ENCODE results near the gene WWC2. TPM values are rescaled to one million over a fixed set of nuclear protein-coding genes. Genes with fewer than 3 reads are reported as not detected.

Gene WWC2
- total RNA-seq, 1 donor = 35.1 TPM

GRCh38 chr4:183173580-183174526 is 74.8 kb downstream of the WWC2 start:
- peaks cover 77% of the 10 kb centered on the region for H3K79me2 ChIP-seq (ENCODE audit: insufficient read depth, low read length)
- H3K36me3 ChIP-seq (ENCODE audit: insufficient read depth, low read length) = no peaks in the 10 kb centered on the region
- no peaks in the 10 kb centered on the region for H3K27me3 ChIP-seq (ENCODE audit: insufficient read depth, low read length)
- peak overlapping the region; percentile 45 for H3K27ac ChIP-seq (ENCODE audit: low read depth, low read length)
- no peaks in the 10 kb centered on the region for H3K9me3 ChIP-seq (ENCODE audit: low read depth, low read length)
- H3K4me3 ChIP-seq (ENCODE audit: insufficient read depth, low read length) = peak overlapping the region; percentile 58
- no peak overlapping the region for H2AFZ ChIP-seq (ENCODE audit: low read length)
- H4K20me1 ChIP-seq (ENCODE audit: insufficient read depth, low read length) = peaks cover 8% of the 10 kb centered on the region
- TF ChIP-seq, protein P1, sequence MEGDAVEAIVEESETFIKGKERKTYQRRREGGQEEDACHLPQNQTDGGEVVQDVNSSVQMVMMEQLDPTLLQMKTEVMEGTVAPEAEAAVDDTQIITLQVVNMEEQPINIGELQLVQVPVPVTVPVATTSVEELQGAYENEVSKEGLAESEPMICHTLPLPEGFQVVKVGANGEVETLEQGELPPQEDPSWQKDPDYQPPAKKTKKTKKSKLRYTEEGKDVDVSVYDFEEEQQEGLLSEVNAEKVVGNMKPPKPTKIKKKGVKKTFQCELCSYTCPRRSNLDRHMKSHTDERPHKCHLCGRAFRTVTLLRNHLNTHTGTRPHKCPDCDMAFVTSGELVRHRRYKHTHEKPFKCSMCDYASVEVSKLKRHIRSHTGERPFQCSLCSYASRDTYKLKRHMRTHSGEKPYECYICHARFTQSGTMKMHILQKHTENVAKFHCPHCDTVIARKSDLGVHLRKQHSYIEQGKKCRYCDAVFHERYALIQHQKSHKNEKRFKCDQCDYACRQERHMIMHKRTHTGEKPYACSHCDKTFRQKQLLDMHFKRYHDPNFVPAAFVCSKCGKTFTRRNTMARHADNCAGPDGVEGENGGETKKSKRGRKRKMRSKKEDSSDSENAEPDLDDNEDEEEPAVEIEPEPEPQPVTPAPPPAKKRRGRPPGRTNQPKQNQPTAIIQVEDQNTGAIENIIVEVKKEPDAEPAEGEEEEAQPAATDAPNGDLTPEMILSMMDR (IDR thresholded peaks at IDR 0.05; ENCODE audit: extremely low read depth, low read depth, low read length) = no peak
- peaks cover 40% of the 10 kb centered on the region for H3K4me1 ChIP-seq (ENCODE audit: insufficient read depth, low read length)
- no peak for DNase-seq (ENCODE audit: insufficient read length, low spot score, missing footprints)
- peak overlapping the region; percentile 80 for H3K4me2 ChIP-seq (ENCODE audit: insufficient read depth, low read length)

GRCh38 chr4:183175631-183176232 is 76.7 kb downstream of the WWC2 start:
- H3K4me3 ChIP-seq (ENCODE audit: insufficient read depth, low read length) = no peak overlapping the region
- H3K36me3 ChIP-seq (ENCODE audit: insufficient read depth, low read length) = no peaks in the 10 kb centered on the region
- H3K27me3 ChIP-seq (ENCODE audit: insufficient read depth, low read length) = no peaks in the 10 kb centered on the region
- no peaks in the 10 kb centered on the region for H3K9me3 ChIP-seq (ENCODE audit: low read depth, low read length)
- peaks cover 78% of the 10 kb centered on the region for H3K79me2 ChIP-seq (ENCODE audit: insufficient read depth, low read length)
- no peak overlapping the region for H3K27ac ChIP-seq (ENCODE audit: low read depth, low read length)
- TF ChIP-seq, protein P1 (IDR thresholded peaks at IDR 0.05; ENCODE audit: extremely low read depth, low read depth, low read length) = no peak
- H3K4me1 ChIP-seq (ENCODE audit: insufficient read depth, low read length) = peaks cover 40% of the 10 kb centered on the region
- peak overlapping the region; percentile 25 for H3K4me2 ChIP-seq (ENCODE audit: insufficient read depth, low read length)
- DNase-seq (ENCODE audit: insufficient read length, low spot score, missing footprints) = no peak
- H2AFZ ChIP-seq (ENCODE audit: low read length) = no peak overlapping the region
- peaks cover 10% of the 10 kb centered on the region for H4K20me1 ChIP-seq (ENCODE audit: insufficient read depth, low read length)

GRCh38 chr4:183177001-183177400 is 77.9 kb downstream of the WWC2 start:
- Histone ChIP-seq H3K4me1 (ENCODE audit: insufficient read depth, low read length) (peaks cover 34% of the 10 kb centered on the region), H4K20me1 (ENCODE audit: insufficient read depth, low read length) (peaks cover 11% of the 10 kb centered on the region), H3K27ac (ENCODE audit: low read depth, low read length) (no peak overlapping the region), H3K4me3 (ENCODE audit: insufficient read depth, low read length) (no peak overlapping the region), H3K27me3 (ENCODE audit: insufficient read depth, low read length) (no peaks in the 10 kb centered on the region), H3K4me2 (ENCODE audit: insufficient read depth, low read length) (no peak overlapping the region), H2AFZ (ENCODE audit: low read length) (no peak overlapping the region), H3K36me3 (ENCODE audit: insufficient read depth, low read length) (no peaks in the 10 kb centered on the region), H3K79me2 (ENCODE audit: insufficient read depth, low read length) (peaks cover 82% of the 10 kb centered on the region), H3K9me3 (ENCODE audit: low read depth, low read length) (no peaks in the 10 kb centered on the region)
- DNase-seq (ENCODE audit: insufficient read length, low spot score, missing footprints) = no peak
- TF ChIP-seq, protein P1 (IDR thresholded peaks at IDR 0.05; ENCODE audit: extremely low read depth, low read depth, low read length) = no peak

- Histone ChIP-seq H3K4me1 (ENCODE audit: insufficient read depth, low read length) (peaks cover 28% of the 10 kb centered on the region), H3K27me3 (ENCODE audit: insufficient read depth, low read length) (no peaks in the 10 kb centered on the region), H3K9me3 (ENCODE audit: low read depth, low read length) (no peaks in the 10 kb centered on the region), H3K36me3 (ENCODE audit: insufficient read depth, low read length) (no peaks in the 10 kb centered on the region), H3K4me3 (ENCODE audit: insufficient read depth, low read length) (no peak overlapping the region), H3K4me2 (ENCODE audit: insufficient read depth, low read length) (no peak overlapping the region), H2AFZ (ENCODE audit: low read length) (no peak overlapping the region), H4K20me1 (ENCODE audit: insufficient read depth, low read length) (peaks cover 16% of the 10 kb centered on the region), H3K27ac (ENCODE audit: low read depth, low read length) (no peak overlapping the region), H3K79me2 (ENCODE audit: insufficient read depth, low read length) (peaks cover 76% of the 10 kb centered on the region)
- TF ChIP-seq, protein P1 (IDR thresholded peaks at IDR 0.05; ENCODE audit: extremely low read depth, low read depth, low read length) = no peak
- DNase-seq (ENCODE audit: insufficient read length, low spot score, missing footprints) = no peak
Measured at GRCh38 chr4:183178201-183178600, 79.1 kb downstream of the WWC2 start.

Measured in osteoblast (primary cell).